A549 (cell line): Measurements from ENCODE around the gene MYH8.

Source experiments
- BHLHE40 ChIP-seq: IDR thresholded peaks from 2 replicates; pipeline ENCODE4 v1.6.1; 2012; ENCODE audit warnings: low read depth, low read length, inconsistent platforms
- CTCF ChIP-seq: fragments of >200 bp; sonication (Bioruptor Twin); formaldehyde crosslinking; IDR thresholded peaks from 3 replicates; pipeline ENCODE4 v1.5.1; 2016
- EHMT2 ChIP-seq: fragments of 200-600 bp; sonication (generic); IDR thresholded peaks from 2 replicates; pipeline ENCODE4 v1.6.1; 2016; ENCODE audit warnings: antibody characterized with exemption, low read depth, mild to moderate bottlenecking, moderate library complexity
- EP300 ChIP-seq, 2 experiments: fragments of >200 bp; sonication (Bioruptor Twin); formaldehyde crosslinking; IDR thresholded peaks; 2 replicates in 1 of 2; 3 replicates in 1 of 2; pipeline ENCODE4 v1.6.1; 2016 to 2017
- HDAC2 ChIP-seq: fragments of 200-600 bp; sonication (generic); IDR thresholded peaks from 2 replicates; pipeline ENCODE4 v1.6.1; 2016
- MAX ChIP-seq: IDR thresholded peaks from 2 replicates; pipeline ENCODE4 v1.6.1; 2012
- MYC ChIP-seq: IDR thresholded peaks from 2 replicates; pipeline ENCODE4 v1.6.1; 2012; ENCODE audit warnings: mild to moderate bottlenecking, inconsistent platforms, low read length, improper control_type of control experiment, borderline replicate concordance
- PBX3 ChIP-seq: IDR thresholded peaks from 2 replicates; pipeline ENCODE4 v1.6.1; 2012
- POLR2A ChIP-seq: IDR thresholded peaks from 2 replicates; pipeline ENCODE4 v1.6.1; 2012; ENCODE audit warnings: mild to moderate bottlenecking, low read length
- RCOR1 ChIP-seq: fragments of 150-350 bp; IDR thresholded peaks from 2 replicates; pipeline ENCODE4 v1.6.1; 2014; ENCODE audit warnings: antibody characterized with exemption, low read length, low read depth
- RFX5 ChIP-seq: fragments of 450-650 bp; IDR thresholded peaks from 2 replicates; pipeline ENCODE4 v1.7.1; 2014; ENCODE audit warnings: antibody characterized with exemption, mild to moderate bottlenecking, moderate library complexity
- ZC3H11A ChIP-seq: fragments of 450-650 bp; IDR thresholded peaks from 2 replicates; pipeline ENCODE4 v1.6.1; 2014; ENCODE audit warnings: antibody characterized with exemption, mild to moderate bottlenecking

GRCh38 chr17:10428781-10429180 is 7.0 kb upstream of the MYH8 start:
- no peak for TF ChIP-seq CTCF
- no peak for TF ChIP-seq EP300 (IDR thresholded peaks at IDR 0.05)
- no peak for TF ChIP-seq RFX5
- TF ChIP-seq POLR2A = no peak
- TF ChIP-seq MAX = no peak
- TF ChIP-seq HDAC2 = no peak
- no peak for TF ChIP-seq BHLHE40
- no peak for TF ChIP-seq ZC3H11A
- TF ChIP-seq PBX3 = no peak
- no peak for TF ChIP-seq MYC
- TF ChIP-seq EHMT2 = no peak
- TF ChIP-seq RCOR1 = no peak
